GM13977 (cell line): ENCODE measurements around the gene TSPAN3.

Experiments
- DNase-seq: peaks from one replicate; pipeline ENCODE4 v3.0.0; 2012; ENCODE audit warnings: low spot score
- CTCF ChIP-seq: IDR thresholded peaks from 2 replicates; pipeline ENCODE4 v1.5.1; 2012; ENCODE audit warnings: mild to moderate bottlenecking, control low read depth; ENCODE audit not compliant: insufficient read depth; ENCODE audit errors: extremely low read depth, missing control alignments
- in situ Hi-C: fragments of 300-500 bp; cut with MboI; formaldehyde crosslinking; loops from one replicate; pipeline ENCODE4 v1.12.0; 2022; ENCODE audit warnings: low sequenced_read_pairs, low pct_unique_long_range_greater_than_20kb, mixed read lengths, inconsistent platforms; ENCODE audit not compliant: unreplicated experiment

Gene TSPAN3

DNA sequence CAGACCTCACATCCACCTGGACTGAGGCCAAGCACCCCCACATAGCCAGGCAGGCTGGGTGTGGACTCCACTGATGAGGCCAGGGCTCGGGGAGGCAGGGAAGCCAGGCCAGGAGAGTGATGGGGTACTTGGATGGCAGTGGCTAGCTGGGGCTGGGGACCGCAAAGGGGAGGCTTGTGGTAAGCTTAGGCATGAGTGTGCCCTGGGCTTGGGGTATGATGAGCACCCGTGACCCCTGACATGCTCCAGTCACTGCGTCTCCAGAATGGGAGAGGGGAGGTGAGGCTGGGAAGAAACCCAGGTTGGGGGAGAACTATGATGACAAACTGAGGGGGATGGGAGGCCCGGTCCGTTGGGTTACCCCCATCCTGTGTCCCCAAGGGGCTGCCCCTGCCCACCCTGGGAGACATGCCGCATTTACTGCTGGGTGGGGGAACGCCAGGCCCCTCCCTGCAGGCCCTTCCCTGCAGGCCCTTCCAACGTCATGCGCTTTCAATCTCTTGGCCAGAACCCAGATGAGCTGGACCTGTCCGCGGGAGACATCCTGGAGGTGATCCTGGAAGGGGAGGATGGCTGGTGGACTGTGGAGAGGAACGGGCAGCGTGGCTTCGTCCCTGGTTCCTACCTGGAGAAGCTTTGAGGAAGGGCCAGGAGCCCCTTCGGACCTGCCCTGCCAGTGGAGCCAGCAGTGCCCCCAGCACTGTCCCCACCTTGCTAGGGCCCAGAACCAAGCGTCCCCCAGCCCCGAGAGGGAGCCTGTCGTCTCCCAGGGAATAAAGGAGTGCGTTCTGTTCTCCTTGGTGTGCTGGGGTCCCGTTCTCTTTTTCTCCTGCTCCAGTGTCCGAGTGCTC is 34.1 kb downstream of the TSPAN3 start:
- DNase-seq, result peak; percentile 14
- no peak for TF ChIP-seq CTCF
- in situ Hi-C loops, result no loop called here

DNA sequence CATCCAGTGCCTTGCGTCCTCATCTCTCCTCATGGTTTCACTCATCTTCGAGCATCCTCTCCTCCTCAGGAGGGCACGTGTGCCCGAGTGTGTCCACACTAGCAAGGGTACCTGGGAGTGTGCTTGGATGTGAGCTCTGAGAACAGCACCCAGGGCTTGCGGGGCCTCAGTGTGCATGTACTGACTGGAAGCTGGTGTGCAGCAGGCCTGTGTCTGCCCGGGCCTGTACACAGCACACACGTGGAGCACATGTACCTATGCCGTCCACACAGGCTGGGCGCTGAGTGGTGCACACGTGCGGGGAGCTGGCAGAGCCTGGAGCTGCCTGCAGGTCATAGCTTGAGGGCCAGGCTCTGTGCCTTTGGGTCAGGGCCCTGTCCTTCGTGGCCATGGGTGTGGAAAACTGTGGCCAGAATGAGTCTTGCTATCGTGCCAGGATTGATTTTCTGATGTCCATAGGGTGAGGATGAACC is 34.9 kb downstream of the TSPAN3 start:
- TF ChIP-seq CTCF, result no peak
- peak; percentile 19 for DNase-seq
- in situ Hi-C loops, result no loop called here

DNA sequence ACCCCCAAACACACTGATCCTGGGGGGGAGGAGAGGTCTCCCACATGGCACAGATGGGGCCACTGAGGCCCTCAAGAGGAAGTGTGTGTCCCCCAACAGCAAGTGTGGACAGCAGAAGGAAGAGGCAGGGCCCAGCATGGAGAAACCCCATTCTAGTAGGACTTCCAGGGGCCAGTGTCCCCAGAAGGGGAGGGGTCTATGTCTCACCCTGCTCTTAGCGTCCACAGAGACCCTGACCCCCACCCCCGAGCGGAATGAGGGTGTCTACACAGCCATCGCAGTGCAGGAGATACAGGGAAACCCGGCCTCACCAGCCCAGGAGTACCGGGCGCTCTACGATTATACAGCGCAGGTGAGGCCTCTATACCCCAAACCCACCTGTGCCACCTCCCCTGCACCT is 35.3 kb downstream of the TSPAN3 start:
- no peak for TF ChIP-seq CTCF
- DNase-seq, result no peak
- in situ Hi-C loops, result no loop called here

DNA sequence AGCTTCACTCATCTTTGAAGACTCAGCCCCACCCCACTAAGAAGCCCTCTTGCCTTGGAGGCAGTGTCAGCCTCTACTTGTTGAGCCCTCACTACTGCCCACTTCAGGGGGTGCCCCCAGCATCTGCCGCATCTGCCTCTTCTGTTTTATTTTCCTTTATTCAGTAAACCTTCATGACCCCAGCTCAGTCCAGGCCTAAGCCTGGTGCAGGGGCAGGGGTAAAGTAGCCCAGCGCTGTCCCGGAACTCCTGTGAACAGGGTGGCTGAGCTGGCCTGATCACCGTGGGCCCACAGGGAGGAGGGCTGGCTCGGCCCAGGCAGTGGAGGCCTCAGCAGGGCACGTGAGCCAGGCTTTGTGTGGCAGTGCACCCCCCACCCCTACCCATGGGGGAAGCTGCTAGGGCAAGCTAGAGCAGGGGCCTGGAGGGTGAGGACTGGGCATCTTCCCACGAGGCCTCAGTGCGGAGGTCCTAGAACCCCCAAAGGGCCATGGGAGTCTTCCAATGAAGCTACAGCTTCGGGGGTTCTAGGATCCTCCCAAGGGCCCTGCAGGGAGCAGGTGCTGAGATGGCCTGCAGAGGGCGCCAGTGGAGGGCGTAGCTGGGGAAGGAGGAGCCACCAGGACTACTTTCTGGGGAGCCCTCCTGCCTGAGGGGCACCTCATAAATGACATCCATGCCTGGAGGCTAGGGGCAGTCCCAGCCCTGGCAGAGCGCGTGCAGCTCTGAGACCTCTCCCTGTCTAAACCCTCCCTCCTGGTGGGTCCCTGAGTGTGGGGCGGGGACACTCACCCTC is 36.0 kb downstream of the TSPAN3 start:
- TF ChIP-seq CTCF, result peak; percentile 61
- in situ Hi-C loops, result no loop called here
- peak; percentile 58 for DNase-seq

GRCh38 chr15:77033729-77034671 is 36.9 kb downstream of the TSPAN3 start:
- no peak for DNase-seq
- no peak for TF ChIP-seq CTCF
- in situ Hi-C loops, result no loop called here

DNA sequence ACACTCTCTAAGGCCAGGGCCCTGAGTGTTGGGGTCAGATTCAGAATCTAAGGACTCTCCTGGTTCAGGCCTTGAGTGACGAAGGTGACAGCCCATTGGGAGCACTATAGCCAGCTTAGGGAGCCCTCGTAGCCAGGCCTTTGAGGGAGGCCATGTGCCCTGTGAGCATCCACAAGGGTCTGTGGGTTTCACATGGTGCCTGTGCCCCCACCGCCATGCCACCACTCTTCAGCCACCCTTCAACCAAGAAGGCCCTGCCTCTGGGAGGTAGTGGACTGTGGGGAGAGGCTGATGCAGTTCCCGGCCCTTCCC is 37.5 kb downstream of the TSPAN3 start:
- in situ Hi-C loops, result no loop called here
- no peak for TF ChIP-seq CTCF
- DNase-seq, result no peak
